HG02571 (cell line): Measurements from ENCODE around the gene MYO10.
"Not testable (repeated sequence)": the region's sequence is repeated elsewhere in the genome, so short reads cannot be mapped to it uniquely, and the experiment has no call there.

Experiments
- ATAC-seq: cut with Tn5 transposase; IDR thresholded peaks from one replicate; pipeline ENCODE4 v1.9.1; 2021; ENCODE audit warnings: mild to moderate bottlenecking, moderate library complexity; ENCODE audit not compliant: unreplicated experiment

Gene MYO10

GRCh38 chr5:16722097-16722495 lies 214.0 kb downstream of the MYO10 start:
- no peak for ATAC-seq

GRCh38 chr5:16721151-16722096 lies 214.7 kb downstream of the MYO10 start:
- ATAC-seq, result no peak

GRCh38 chr5:16718036-16718435 lies 218.1 kb downstream of the MYO10 start:
- not testable (repeated sequence) for ATAC-seq

GRCh38 chr5:16713386-16713928 lies 222.6 kb downstream of the MYO10 start:
- ATAC-seq, result no peak

- ATAC-seq, result no peak
These were observed 223.5 kb downstream of the MYO10 start for GRCh38 chr5:16712620-16713019.

- no peak for ATAC-seq
These were observed 223.9 kb downstream of the MYO10 start for GRCh38 chr5:16712178-16712577.

- ATAC-seq, result no peak
These were observed 226.2 kb downstream of the MYO10 start for GRCh38 chr5:16709691-16710433.

- no peak for ATAC-seq
These were observed 228.3 kb downstream of the MYO10 start for GRCh38 chr5:16707869-16708192.

- ATAC-seq, result no peak
These were observed 228.8 kb downstream of the MYO10 start for GRCh38 chr5:16707168-16707868.

- ATAC-seq, result no peak
These were observed 231.1 kb downstream of the MYO10 start for GRCh38 chr5:16704945-16705344.

GRCh38 chr5:16702964-16703363 lies 233.1 kb downstream of the MYO10 start:
- ATAC-seq, result no peak

- ATAC-seq, result no peak
These were observed 234.7 kb downstream of the MYO10 start for GRCh38 chr5:16701134-16702099.

GRCh38 chr5:16700081-16700480 lies 236.0 kb downstream of the MYO10 start:
- ATAC-seq, result no peak

GRCh38 chr5:16695779-16696178 lies 240.3 kb downstream of the MYO10 start:
- ATAC-seq, result no peak

- ATAC-seq, result no peak
These were observed 242.2 kb downstream of the MYO10 start for GRCh38 chr5:16693879-16694278.

GRCh38 chr5:16691731-16692130 lies 244.4 kb downstream of the MYO10 start:
- ATAC-seq, result no peak

GRCh38 chr5:16690243-16690852 lies 245.7 kb downstream of the MYO10 start:
- no peak for ATAC-seq

- no peak for ATAC-seq
These were observed 248.2 kb downstream of the MYO10 start for GRCh38 chr5:16687898-16688297.

- no peak for ATAC-seq
These were observed 251.0 kb downstream of the MYO10 start for GRCh38 chr5:16685069-16685468.

- no peak for ATAC-seq
These were observed 254.2 kb downstream of the MYO10 start for GRCh38 chr5:16681876-16682275.
